Measurements from ENCODE around the gene NEK4. TPM values are rescaled to one million over a fixed set of nuclear protein-coding genes. Genes with fewer than 3 reads are reported as not detected.
A peak's percentile ranks its signal among the peaks of the same experiment; 100 is the strongest.
"Not testable (repeated sequence)": the region's sequence is repeated elsewhere in the genome, so short reads cannot be mapped to it uniquely, and the experiment has no call there.

Gene NEK4
- total RNA-seq, 1 donor from 2014 or later: 32.9 TPM

- H3K36me3 Mint-ChIP-seq (ENCODE audit: low read depth): peaks cover 50% of the 10 kb centered on the region
- DNase-seq (ENCODE audit: low spot score); H3K9me3 Mint-ChIP-seq; H3K27ac Mint-ChIP-seq; intact Hi-C loops (cut with micrococcal nuclease); H3K27me3 Mint-ChIP-seq (ENCODE audit: insufficient read depth); H3K4me3 Mint-ChIP-seq: not testable (repeated sequence)
- H3K4me1 Mint-ChIP-seq (ENCODE audit: low read depth): peaks cover 37% of the 10 kb centered on the region
Observed at GRCh38 chr3:52676201-52676600, 94.5 kb downstream of the NEK4 start.

DNA sequence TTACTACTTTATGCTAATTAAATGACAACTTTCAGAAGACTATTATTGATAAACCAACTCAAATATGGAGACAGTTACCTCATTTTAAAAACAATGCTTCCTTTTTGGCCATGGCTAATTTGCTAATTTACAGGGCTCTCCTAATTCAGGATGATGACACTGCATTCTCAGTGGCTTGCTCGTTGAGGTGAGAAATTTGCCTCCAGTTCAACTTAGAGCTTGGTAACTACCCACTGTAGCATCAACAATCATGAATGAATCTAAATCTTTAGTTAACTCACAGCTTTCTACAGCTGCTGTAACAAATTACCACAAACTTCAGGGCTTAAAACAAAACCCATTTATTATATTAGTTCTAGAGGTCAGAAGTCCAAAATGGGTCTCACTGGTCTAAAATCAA lies 99.1 kb downstream of the NEK4 start:
- Mint-ChIP-seq H3K27ac (peak overlapping the region; percentile 98), H3K36me3 (ENCODE audit: low read depth) (peaks cover 41% of the 10 kb centered on the region), H3K4me1 (ENCODE audit: low read depth) (peaks cover 33% of the 10 kb centered on the region), H3K27me3 (ENCODE audit: insufficient read depth) (no peaks in the 10 kb centered on the region), H3K4me3 (peak overlapping the region; percentile 9), H3K9me3 (no peaks in the 10 kb centered on the region)
- intact Hi-C loops (cut with micrococcal nuclease): loop anchor here (1.0 kb wide), 1 partner anchor 14 kb away; the partner anchor contains the start of gene PBRM1
- no peak for DNase-seq (ENCODE audit: low spot score)

DNA sequence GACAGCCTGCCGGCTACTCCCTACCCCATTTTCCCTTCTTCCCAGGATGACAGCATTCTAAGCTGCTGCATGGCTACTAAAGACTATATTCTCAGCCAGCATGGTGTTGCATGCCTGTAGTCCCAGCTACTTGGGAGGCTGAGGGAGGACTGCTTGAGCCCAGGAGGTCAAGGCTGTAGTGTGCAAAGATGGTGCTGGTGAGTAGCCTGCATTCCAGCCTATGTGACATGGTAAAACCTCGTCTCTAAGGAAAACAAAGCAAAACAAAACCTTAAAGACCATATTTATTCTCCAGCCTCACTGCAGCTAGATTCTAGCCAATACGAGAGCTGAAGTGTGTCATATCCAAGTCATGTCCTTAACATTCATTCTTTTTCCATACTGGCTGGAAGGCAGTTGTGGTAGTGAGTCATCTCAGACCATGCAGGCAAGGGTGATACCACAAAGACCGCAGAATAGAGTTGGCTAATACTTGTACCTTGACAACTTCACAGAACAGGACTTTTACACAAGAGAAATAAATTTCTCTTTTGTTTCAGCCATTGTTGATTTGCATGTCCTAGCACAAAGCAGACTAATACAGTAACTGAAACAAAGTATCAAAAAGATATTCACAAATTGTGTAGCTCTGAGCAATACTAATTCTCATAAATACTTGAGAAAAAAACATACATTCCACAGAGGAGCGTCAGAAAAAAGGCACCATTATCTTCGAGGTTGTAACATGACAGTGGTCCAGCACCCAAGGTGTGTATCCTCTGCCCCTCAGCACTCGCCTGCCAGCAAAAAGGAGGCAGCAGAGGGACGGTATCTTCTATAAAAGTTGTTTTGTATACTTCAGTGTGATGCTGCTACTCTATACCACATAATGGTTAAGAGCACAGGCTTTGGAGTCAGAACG lies 99.9 kb downstream of the NEK4 start:
- intact Hi-C loops (cut with micrococcal nuclease): loop anchor here (1.0 kb wide), 2 partner anchors 14 to 135 kb away; partner anchors contain the start of genes PBRM1 and UQCC5
- Mint-ChIP-seq H3K9me3 (no peaks in the 10 kb centered on the region), H3K4me3 (peak overlapping the region; percentile 64), H3K27ac (peak overlapping the region; percentile 98), H3K36me3 (ENCODE audit: low read depth) (peaks cover 36% of the 10 kb centered on the region), H3K4me1 (ENCODE audit: low read depth) (peaks cover 33% of the 10 kb centered on the region), H3K27me3 (ENCODE audit: insufficient read depth) (no peaks in the 10 kb centered on the region)
- DNase-seq (ENCODE audit: low spot score): peak; percentile 39

GRCh38 chr3:52663098-52663497 lies 107.6 kb downstream of the NEK4 start:
- Mint-ChIP-seq H3K9me3 (no peaks in the 10 kb centered on the region), H3K4me3 (no peak overlapping the region), H3K36me3 (ENCODE audit: low read depth) (peaks cover 25% of the 10 kb centered on the region), H3K4me1 (ENCODE audit: low read depth) (no peaks in the 10 kb centered on the region), H3K27ac (no peak overlapping the region), H3K27me3 (ENCODE audit: insufficient read depth) (no peaks in the 10 kb centered on the region)
- intact Hi-C loops (cut with micrococcal nuclease): no loop called here
- no peak for DNase-seq (ENCODE audit: low spot score)

DNA sequence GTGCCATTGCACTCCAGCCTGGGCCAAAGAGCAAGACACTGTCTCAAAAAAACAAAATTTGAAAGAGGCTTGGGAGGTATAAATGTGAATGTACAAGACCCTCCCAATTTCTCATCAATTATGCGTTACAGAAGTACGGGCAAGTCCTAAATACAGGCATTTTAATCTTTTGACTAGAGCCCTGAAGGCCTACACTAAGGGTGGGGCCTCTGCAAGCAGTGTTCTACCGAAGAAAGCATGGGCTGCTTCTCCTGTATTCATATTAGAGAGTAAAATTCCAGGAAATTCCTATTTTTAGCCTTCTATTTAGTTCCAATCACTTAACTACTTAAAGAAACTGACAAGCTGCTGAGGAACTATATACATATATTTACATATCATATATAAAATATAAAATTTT lies 110.7 kb downstream of the NEK4 start:
- intact Hi-C loops (cut with micrococcal nuclease): no loop called here
- DNase-seq (ENCODE audit: low spot score): no peak
- Mint-ChIP-seq H3K27ac (no peak overlapping the region), H3K36me3 (ENCODE audit: low read depth) (peaks cover 34% of the 10 kb centered on the region), H3K9me3 (no peaks in the 10 kb centered on the region), H3K4me3 (no peak overlapping the region), H3K4me1 (ENCODE audit: low read depth) (no peaks in the 10 kb centered on the region), H3K27me3 (ENCODE audit: insufficient read depth) (no peaks in the 10 kb centered on the region)

Other genes with a start within 250 kb of the NEK4 start
- gene NT5DC2, start 237.1 kb downstream of the NEK4 start, total RNA-seq: 60.8 and 61.7 TPM in 2 replicates
- gene UQCC5, start 234.3 kb downstream of the NEK4 start, total RNA-seq: 14.1 and 17.1 TPM in 2 replicates
- 68.6 and 68.8 TPM in 2 replicates for gene PBRM1, start 85.0 kb downstream of the NEK4 start, total RNA-seq
- gene GNL3, start 84.9 kb downstream of the NEK4 start, total RNA-seq: 241 and 245 TPM in 2 replicates
- 33.9 and 40.6 TPM in 2 replicates for gene GLT8D1, start 65.1 kb downstream of the NEK4 start, total RNA-seq
- gene SPCS1, start 64.8 kb downstream of the NEK4 start, total RNA-seq: 122 and 132 TPM in 2 replicates
- not detected in 2 replicates for gene ITIH1, start 6.7 kb upstream of the NEK4 start, total RNA-seq
- 0.42 TPM in 1 of 2 replicates, not detected in the other for gene ITIH3, start 23.9 kb upstream of the NEK4 start, total RNA-seq
- gene ITIH4, start 59.7 kb upstream of the NEK4 start, total RNA-seq: 3.1 and 4.8 TPM in 2 replicates
- gene MUSTN1, start 64.1 kb upstream of the NEK4 start, total RNA-seq: 1.7 TPM in 1 of 2 replicates, not detected in the other
- 19.8 and 20.1 TPM in 2 replicates for gene STIMATE, start 126.6 kb upstream of the NEK4 start, total RNA-seq

All from activated T-helper 1 cell treated with anti-CD3 and anti-CD28 coated beads, Interleukin-12 subunit alpha, Interleukin-12 subunit beta, Interleukin-2, Interleukin-4 antibody, amounts not matched to agents 30 ng/mL and 10 ng/mL and 1 ng/mL, durations not matched to agents 14 hours and 24 hours and 36 hours (primary cell).